Fibroblast of skin of back (primary cell): ENCODE measurements around the gene ZNF180.
"Not testable (repeated sequence)": the region's sequence is repeated elsewhere in the genome, so short reads cannot be mapped to it uniquely, and the experiment has no call there.

Experiments used
- DNase-seq: peaks from one replicate; pipeline ENCODE4 v3.0.0-alpha.2; 2013

ZNF180 gene

DNA sequence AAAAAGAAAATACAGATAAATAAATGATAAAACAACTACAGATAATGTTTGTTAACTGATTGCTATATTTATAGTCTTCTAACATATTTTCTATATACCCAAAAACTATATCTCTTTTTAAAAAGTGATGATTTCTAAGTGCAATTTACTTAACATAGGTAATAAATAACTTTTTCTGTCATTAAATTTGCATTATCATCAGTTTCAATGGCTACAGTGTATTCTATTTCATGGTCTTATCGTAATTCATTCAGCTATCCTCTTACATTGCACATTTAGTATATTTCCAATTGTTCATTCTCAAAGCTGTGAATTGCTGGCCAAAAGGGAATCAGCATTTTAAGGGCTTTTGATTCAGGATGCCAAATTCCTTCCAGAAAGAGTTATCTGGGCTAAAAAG is 3.6 kb downstream of the ZNF180 start:
- DNase-seq: no peak

DNA sequence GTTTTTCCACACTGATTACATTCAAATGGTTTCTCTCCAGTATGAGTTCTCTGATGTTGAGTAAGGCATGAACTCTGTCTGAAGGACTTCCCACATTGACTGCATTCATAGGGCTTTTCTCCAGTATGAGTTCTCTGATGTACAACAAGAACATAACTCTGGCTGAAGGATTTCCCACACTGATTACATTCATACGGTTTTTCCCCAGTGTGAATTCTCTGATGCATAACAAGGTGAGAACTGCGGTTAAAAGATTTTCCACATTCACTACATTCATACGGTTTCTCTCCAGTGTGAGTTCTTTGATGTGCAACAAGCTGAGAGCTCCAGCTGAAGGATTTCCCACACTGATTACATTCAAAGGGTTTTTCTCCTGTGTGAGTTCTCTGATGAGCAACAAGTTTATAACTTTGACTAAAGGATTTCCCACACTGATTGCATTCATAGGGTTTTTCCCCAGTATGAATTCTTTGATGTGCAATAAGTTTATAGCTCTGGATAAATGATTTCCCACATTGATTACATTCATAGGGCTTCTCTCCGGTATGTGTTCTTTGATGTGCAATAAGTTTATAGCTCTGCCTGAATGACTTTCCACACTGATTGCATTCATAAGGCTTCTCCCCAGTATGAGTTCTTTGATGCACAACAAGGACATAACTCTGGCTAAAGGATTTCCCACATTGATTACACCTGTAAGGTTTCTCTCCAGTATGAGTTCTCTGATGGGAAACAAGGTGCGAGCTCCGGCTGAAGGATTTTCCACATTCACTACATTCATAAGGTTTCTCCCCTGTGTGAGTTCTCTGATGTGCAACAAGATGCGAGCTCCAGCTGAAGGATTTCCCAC is 23.5 kb downstream of the ZNF180 start:
- DNase-seq: peak; percentile 22

GRCh38 chr19:44468730-44469129 is 31.6 kb downstream of the ZNF180 start:
- not testable (repeated sequence) for DNase-seq

DNA sequence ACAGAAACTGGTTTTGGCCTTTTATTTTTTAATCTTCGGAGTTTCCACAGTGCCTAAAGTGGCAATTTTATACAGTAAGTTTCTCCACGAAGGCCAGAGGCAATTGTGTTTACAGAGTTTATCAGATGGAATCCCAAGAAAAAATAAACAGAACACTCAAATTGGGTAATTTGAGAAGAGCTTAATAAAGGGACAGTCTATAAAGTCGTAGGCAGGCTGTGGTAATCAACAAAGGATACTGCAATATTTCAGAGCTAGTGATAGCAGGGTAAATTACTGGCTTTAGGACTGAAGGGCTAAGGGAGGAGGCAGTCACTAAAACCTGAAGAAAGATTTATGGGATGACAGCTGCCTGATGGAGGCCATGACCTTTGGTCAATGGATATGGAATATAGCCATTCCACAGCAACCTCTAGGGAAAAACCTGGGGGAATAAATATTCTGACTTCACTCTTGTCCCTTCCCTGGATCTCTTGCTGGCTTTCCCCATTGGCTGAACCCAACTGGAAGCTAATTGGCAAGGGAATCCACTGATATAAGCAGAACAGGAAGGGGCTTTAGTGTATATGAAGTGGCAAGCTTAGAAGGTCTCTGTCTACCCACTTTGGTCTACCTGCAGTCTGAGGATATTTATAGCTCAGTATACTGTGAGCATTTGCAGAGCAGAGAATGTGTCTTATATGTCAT is 37.6 kb downstream of the ZNF180 start:
- DNase-seq: not testable (repeated sequence)

DNA sequence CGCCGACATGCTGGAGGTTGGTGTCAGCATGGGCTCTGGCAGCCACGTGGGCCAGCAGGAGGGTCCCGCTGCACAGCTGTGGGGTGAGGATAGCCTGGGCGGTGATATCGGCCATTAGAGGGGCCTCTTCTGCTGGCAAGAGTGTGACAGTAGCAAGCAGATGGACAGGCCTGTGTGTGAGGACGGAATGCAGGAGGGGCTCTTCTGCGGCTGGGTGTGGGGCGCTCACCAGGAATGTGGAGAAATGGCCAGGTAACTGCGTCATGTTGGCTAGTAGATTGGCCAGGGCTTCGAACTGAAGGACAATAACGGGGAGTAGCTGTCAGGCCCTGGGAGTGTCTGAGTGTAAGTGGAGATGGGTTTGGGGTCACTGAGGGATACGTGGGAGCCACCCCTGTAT is 44.3 kb downstream of the ZNF180 start:
- DNase-seq: not testable (repeated sequence)

GRCh38 chr19:44455100-44455499 is 45.2 kb downstream of the ZNF180 start:
- DNase-seq: no peak

DNA sequence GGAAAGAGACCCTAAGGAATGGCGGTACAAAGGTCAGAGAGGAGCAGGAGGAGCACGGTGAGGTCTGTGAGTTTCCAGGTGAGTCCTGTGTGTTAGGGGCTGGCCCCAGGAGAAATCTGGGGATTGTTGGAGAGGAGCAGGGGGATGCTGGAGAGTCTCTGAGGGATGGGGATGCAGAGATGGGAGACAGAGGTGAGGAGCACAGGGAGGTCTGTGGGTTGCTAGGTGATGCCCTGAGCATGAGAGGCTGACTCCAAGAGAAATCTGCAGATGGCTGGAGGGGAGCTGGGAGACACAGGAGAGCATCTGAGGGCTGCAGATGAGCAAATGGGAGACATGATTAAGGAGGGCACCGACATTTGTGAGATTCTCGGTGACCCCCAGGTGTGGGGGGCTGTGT is 48.0 kb downstream of the ZNF180 start:
- DNase-seq: no peak

- no peak for DNase-seq
Observed at GRCh38 chr19:44451687-44452086, 48.6 kb downstream of the ZNF180 start.

DNA sequence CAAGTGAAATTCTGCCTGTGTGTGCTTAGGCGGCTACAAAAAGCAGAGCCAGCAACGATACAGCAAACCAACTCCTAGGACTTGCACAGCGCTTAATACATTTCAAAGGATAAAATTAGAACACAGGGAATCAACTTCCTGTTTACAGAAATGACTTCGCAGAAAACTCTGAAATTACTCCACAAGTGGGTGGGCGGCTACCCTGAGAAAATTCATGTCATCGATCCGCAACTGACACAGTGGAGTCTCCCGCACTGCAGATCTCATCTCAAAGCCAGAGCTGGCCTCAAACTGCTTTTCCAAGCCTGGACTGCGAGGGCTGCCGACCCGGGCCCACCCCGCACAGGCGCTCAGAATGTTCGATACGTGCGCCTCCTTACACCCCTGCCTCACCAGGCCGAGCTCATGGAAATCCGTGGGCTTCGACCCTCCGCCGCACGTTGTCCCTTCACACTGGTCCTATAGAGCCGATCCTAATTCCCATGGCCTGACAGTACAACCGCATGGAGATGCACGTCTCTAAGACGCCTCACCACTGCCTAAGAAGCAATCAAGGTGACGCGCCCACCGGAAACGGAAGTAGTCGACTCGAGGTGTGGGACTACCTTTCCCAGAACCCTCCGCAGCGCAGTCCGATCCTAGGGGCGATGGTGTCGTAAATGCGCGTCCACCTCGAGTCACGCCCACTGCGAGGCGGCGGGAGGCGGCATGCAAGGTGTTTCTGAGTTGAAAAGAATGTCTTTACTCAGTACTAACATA is 52.2 kb downstream of the ZNF180 start, which contains the start of gene ZNF229:
Gene ZNF229, minus strand, starts transcription at position 557 of the 759 bp plus-strand sequence. CDS start 5,625 bp downstream, outside the sequence.
- peak; percentile 94 for DNase-seq

- DNase-seq: no peak
Observed at GRCh38 chr19:44438441-44438840, 61.9 kb downstream of the ZNF180 start.

- DNase-seq: no peak
Observed at GRCh38 chr19:44435441-44435840, 64.9 kb downstream of the ZNF180 start.

GRCh38 chr19:44430956-44431355 is 69.4 kb downstream of the ZNF180 start:
- no peak for DNase-seq
